ENCODE results near the gene LPIN2.

- TF ChIP-seq CTCF (IDR thresholded peaks at IDR 0.05) (no peak), POLR2A (IDR thresholded peaks at IDR 0.05) (no peak)
Observed at GRCh38 chr18:3042379-3042778, 29.4 kb upstream of the LPIN2 start.

Measured in testis (tissue), 2 donors.